ENCODE results near the gene HS6ST2.

DNA sequence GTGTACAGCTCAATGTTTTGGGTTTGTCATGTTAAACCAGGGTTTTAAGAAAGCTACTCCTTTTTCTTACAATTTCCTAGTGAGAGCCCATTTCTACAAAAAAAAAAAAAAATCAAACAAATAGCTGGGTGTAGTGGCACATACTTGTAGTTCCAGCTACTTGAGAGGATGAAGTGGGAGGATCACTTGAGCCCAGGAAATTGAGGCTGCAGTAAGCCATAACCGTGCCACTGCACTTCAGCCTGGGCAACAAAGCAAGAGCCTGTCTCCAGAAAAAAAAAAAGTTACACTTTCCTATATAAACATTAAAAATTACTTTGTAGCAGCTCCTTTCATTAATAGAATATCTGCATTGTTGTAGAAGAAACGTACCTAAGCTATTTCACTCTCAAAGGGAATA lies 166.7 kb downstream of the HS6ST2 start:
- TF ChIP-seq EZH2 (IDR thresholded peaks at IDR 0.05): no peak
- no peak for TF ChIP-seq POLR2AphosphoS5 (IDR thresholded peaks at IDR 0.05; ENCODE audit: borderline replicate concordance, low read depth, low read length)

Measured in SK-N-MC (cell line).